ENCODE data around the gene NEUROD2. TPM values are rescaled to one million over a fixed set of nuclear protein-coding genes. Genes with fewer than 3 reads are reported as not detected.

NEUROD2 gene
- total RNA-seq, 1 donor from 2014 or later, result not detected

- intact Hi-C loops (cut with DNase I), result no loop called here
- Histone ChIP-seq H3K9me3 (no peaks in the 10 kb centered on the region), H3K4me1 (peaks cover 6 to 18% of the 10 kb centered on the region in 2 donors), H3K36me3 (no peaks in the 10 kb centered on the region), H3K27me3 (no peaks in the 10 kb centered on the region), H3K4me3 (no peak overlapping the region), H3K27ac (no peak overlapping the region)
- no peak for TF ChIP-seq CTCF (IDR thresholded peaks at IDR 0.05)
- DNase-seq (ENCODE audit: low spot score in 2 of 2), result no peak
Observed at GRCh38 chr17:39642291-39643074, 34.8 kb upstream of the NEUROD2 start.

- no peaks in the 10 kb centered on the region for H3K36me3 ChIP-seq
- H3K4me1 ChIP-seq, result peaks cover 6 to 18% of the 10 kb centered on the region in 2 donors
- H3K27me3 ChIP-seq, result no peaks in the 10 kb centered on the region
- no peak for DNase-seq (ENCODE audit: low spot score in 2 of 2)
- no peak overlapping the region for H3K4me3 ChIP-seq
- H3K9me3 ChIP-seq, result no peaks in the 10 kb centered on the region
- intact Hi-C loops (cut with DNase I), result no loop called here
- no peak for TF ChIP-seq CTCF (IDR thresholded peaks at IDR 0.05)
- no peak overlapping the region for H3K27ac ChIP-seq
Observed at GRCh38 chr17:39641883-39642282, 34.2 kb upstream of the NEUROD2 start.

GRCh38 chr17:39641097-39641496 is 33.4 kb upstream of the NEUROD2 start:
- Histone ChIP-seq H3K4me1 (peaks cover 11 to 25% of the 10 kb centered on the region in 2 donors), H3K36me3 (no peaks in the 10 kb centered on the region), H3K27ac (no peak overlapping the region), H3K4me3 (no peak overlapping the region), H3K27me3 (no peaks in the 10 kb centered on the region), H3K9me3 (no peaks in the 10 kb centered on the region)
- no peak for DNase-seq (ENCODE audit: low spot score in 2 of 2)
- no peak for TF ChIP-seq CTCF (IDR thresholded peaks at IDR 0.05)
- intact Hi-C loops (cut with DNase I), result no loop called here

- no peak for TF ChIP-seq CTCF (IDR thresholded peaks at IDR 0.05)
- H3K4me1 ChIP-seq, result peaks cover 11 to 27% of the 10 kb centered on the region in 2 donors
- H3K36me3 ChIP-seq, result no peaks in the 10 kb centered on the region
- no peaks in the 10 kb centered on the region for H3K9me3 ChIP-seq
- no peak for DNase-seq (ENCODE audit: low spot score in 2 of 2)
- intact Hi-C loops (cut with DNase I), result no loop called here
- no peaks in the 10 kb centered on the region for H3K27me3 ChIP-seq
- no peak overlapping the region for H3K4me3 ChIP-seq
- H3K27ac ChIP-seq, result no peak overlapping the region
Observed at GRCh38 chr17:39640591-39641031, 32.9 kb upstream of the NEUROD2 start.

- TF ChIP-seq CTCF (IDR thresholded peaks at IDR 0.05), result no peak
- Histone ChIP-seq H3K9me3 (no peaks in the 10 kb centered on the region), H3K4me3 (no peak overlapping the region), H3K27me3 (no peaks in the 10 kb centered on the region), H3K4me1 (peaks cover 11 to 27% of the 10 kb centered on the region in 2 donors), H3K27ac (no peak overlapping the region), H3K36me3 (no peaks in the 10 kb centered on the region)
- no peak for DNase-seq (ENCODE audit: low spot score in 2 of 2)
- intact Hi-C loops (cut with DNase I), result loop anchor here (5.0 kb wide), 2 partner anchors 92 to 112 kb away; partner anchors contain the start of gene MIEN1
Observed at GRCh38 chr17:39639566-39640458, 32.1 kb upstream of the NEUROD2 start.
